Mucosa of stomach (tissue), 1 donor: Measurements from ENCODE around the gene PRPF6.

Source experiments
- H3K27me3 ChIP-seq: one replicate; pipeline ENCODE4 v1.7.0; 2013; ENCODE audit warnings: mild to moderate bottlenecking, low read length; ENCODE audit not compliant: control insufficient read depth, insufficient read depth
- H3K36me3 ChIP-seq: one replicate; pipeline ENCODE4 v1.7.0; 2013; ENCODE audit warnings: low read length; ENCODE audit not compliant: control insufficient read depth, insufficient read depth
- H3K4me1 ChIP-seq: one replicate; pipeline ENCODE4 v1.7.0; 2013; ENCODE audit warnings: mild to moderate bottlenecking, low read length; ENCODE audit not compliant: control insufficient read depth, insufficient read depth
- H3K4me3 ChIP-seq: one replicate; pipeline ENCODE4 v1.7.0; 2013; ENCODE audit warnings: low read length
- H3K9ac ChIP-seq: one replicate; pipeline ENCODE4 v1.7.0; 2013; ENCODE audit warnings: mild to moderate bottlenecking, low read length, moderate library complexity
- H3K9me3 ChIP-seq: one replicate; pipeline ENCODE4 v1.7.0; 2013; ENCODE audit warnings: mild to moderate bottlenecking, low read length, moderate library complexity; ENCODE audit not compliant: control insufficient read depth
- donor health status: Pancreatic carcinoma.

The PRPF6 gene

GRCh38 chr20:63950701-63951397 is 30.1 kb upstream of the PRPF6 start:
- Histone ChIP-seq H3K36me3 (no peaks in the 10 kb centered on the region), H3K4me3 (no peak overlapping the region), H3K27me3 (no peaks in the 10 kb centered on the region), H3K4me1 (peaks cover 76% of the 10 kb centered on the region), H3K9me3 (no peaks in the 10 kb centered on the region), H3K9ac (peak overlapping the region; percentile 47)

- H3K9ac ChIP-seq, result peak overlapping the region; percentile 47
- no peak overlapping the region for H3K4me3 ChIP-seq
- H3K27me3 ChIP-seq, result no peaks in the 10 kb centered on the region
- no peaks in the 10 kb centered on the region for H3K36me3 ChIP-seq
- peaks cover 76% of the 10 kb centered on the region for H3K4me1 ChIP-seq
- H3K9me3 ChIP-seq, result no peaks in the 10 kb centered on the region
Observed at GRCh38 chr20:63951398-63952209, 29.3 kb upstream of the PRPF6 start.

GRCh38 chr20:63952210-63952535 is 28.8 kb upstream of the PRPF6 start:
- peak overlapping the region; percentile 22 for H3K9ac ChIP-seq
- no peak overlapping the region for H3K4me3 ChIP-seq
- H3K36me3 ChIP-seq, result no peaks in the 10 kb centered on the region
- H3K9me3 ChIP-seq, result no peaks in the 10 kb centered on the region
- no peaks in the 10 kb centered on the region for H3K27me3 ChIP-seq
- H3K4me1 ChIP-seq, result peaks cover 78% of the 10 kb centered on the region

- Histone ChIP-seq H3K27me3 (no peaks in the 10 kb centered on the region), H3K36me3 (no peaks in the 10 kb centered on the region), H3K9ac (no peak overlapping the region), H3K4me1 (peaks cover 78% of the 10 kb centered on the region), H3K9me3 (no peaks in the 10 kb centered on the region), H3K4me3 (no peak overlapping the region)
Observed at GRCh38 chr20:63952769-63953168, 28.2 kb upstream of the PRPF6 start.

- Histone ChIP-seq H3K27me3 (no peaks in the 10 kb centered on the region), H3K4me1 (peaks cover 74% of the 10 kb centered on the region), H3K9me3 (no peaks in the 10 kb centered on the region), H3K4me3 (no peak overlapping the region), H3K36me3 (no peaks in the 10 kb centered on the region), H3K9ac (peak overlapping the region; percentile 31)
Observed at GRCh38 chr20:63953764-63954429, 27.0 kb upstream of the PRPF6 start.

- Histone ChIP-seq H3K9me3 (no peaks in the 10 kb centered on the region), H3K9ac (peak overlapping the region; percentile 82), H3K4me3 (peak overlapping the region; percentile 56), H3K36me3 (no peaks in the 10 kb centered on the region), H3K27me3 (no peaks in the 10 kb centered on the region), H3K4me1 (peaks cover 59% of the 10 kb centered on the region)
Observed at GRCh38 chr20:63955281-63955826, 25.6 kb upstream of the PRPF6 start.

GRCh38 chr20:63955827-63956663 is 24.9 kb upstream of the PRPF6 start, which contains the start of gene UCKL1:
TSS of gene UCKL1 (minus strand) at chr20:63956416. CDS start at chr20:63956372, 44 bp downstream.
- Histone ChIP-seq H3K9me3 (no peaks in the 10 kb centered on the region), H3K4me3 (peak within 1 kb of the TSS; percentile 56), H3K36me3 (no peaks in the 10 kb centered on the region), H3K4me1 (peaks cover 52% of the 10 kb centered on the region), H3K27me3 (no peaks in the 10 kb centered on the region), H3K9ac (peak within 1 kb of the TSS; percentile 82)

- Histone ChIP-seq H3K4me1 (peaks cover 46% of the 10 kb centered on the region), H3K9me3 (no peaks in the 10 kb centered on the region), H3K36me3 (no peaks in the 10 kb centered on the region), H3K4me3 (peak overlapping the region; percentile 41), H3K27me3 (no peaks in the 10 kb centered on the region), H3K9ac (peak overlapping the region; percentile 55)
Observed at GRCh38 chr20:63956664-63957003, 24.3 kb upstream of the PRPF6 start.

- Histone ChIP-seq H3K36me3 (no peaks in the 10 kb centered on the region), H3K9me3 (no peaks in the 10 kb centered on the region), H3K4me3 (peak overlapping the region; percentile 41), H3K4me1 (peaks cover 41% of the 10 kb centered on the region), H3K27me3 (no peaks in the 10 kb centered on the region), H3K9ac (peak overlapping the region; percentile 55)
Observed at GRCh38 chr20:63957004-63957689, 23.8 kb upstream of the PRPF6 start.

GRCh38 chr20:63957690-63958441 is 23.1 kb upstream of the PRPF6 start:
- Histone ChIP-seq H3K9ac (peak overlapping the region; percentile 55), H3K4me1 (peaks cover 37% of the 10 kb centered on the region), H3K9me3 (no peaks in the 10 kb centered on the region), H3K36me3 (no peaks in the 10 kb centered on the region), H3K4me3 (peak overlapping the region; percentile 41), H3K27me3 (no peaks in the 10 kb centered on the region)
